Esophagus squamous epithelium (tissue), 4 donors: ENCODE data around the gene WDR11.

Experiments
- CTCF ChIP-seq, 6 experiments: fragments of 450-650 bp in 4 of 6; fragments of 200-600 bp in 2 of 6; sonication (generic) in 2 of 6; IDR thresholded peaks; one replicate each; pipeline ENCODE4 v1.5.1; 2016 to 2019; ENCODE audit warnings: antibody characterized with exemption in 6 of 6, mild to moderate bottlenecking in 4 of 6, moderate library complexity in 4 of 6
- POLR2A ChIP-seq, 4 donors: fragments of 450-650 bp; IDR thresholded peaks; one replicate each; pipeline ENCODE4 v1.6.1; 2017; ENCODE audit warnings: antibody characterized with exemption in 4 of 4, mild to moderate bottlenecking in 4 of 4, moderate library complexity in 3 of 4

GRCh38 chr10:120818301-120818700 is 32.9 kb upstream of the WDR11 start:
- TF ChIP-seq CTCF (IDR thresholded peaks at IDR 0.05), result no peak
- TF ChIP-seq POLR2A (IDR thresholded peaks at IDR 0.05), result no peak
